Measurements from ENCODE around the gene STATH.
"Not testable (repeated sequence)": the region's sequence is repeated elsewhere in the genome, so short reads cannot be mapped to it uniquely, and the experiment has no call there.

STATH gene

DNA sequence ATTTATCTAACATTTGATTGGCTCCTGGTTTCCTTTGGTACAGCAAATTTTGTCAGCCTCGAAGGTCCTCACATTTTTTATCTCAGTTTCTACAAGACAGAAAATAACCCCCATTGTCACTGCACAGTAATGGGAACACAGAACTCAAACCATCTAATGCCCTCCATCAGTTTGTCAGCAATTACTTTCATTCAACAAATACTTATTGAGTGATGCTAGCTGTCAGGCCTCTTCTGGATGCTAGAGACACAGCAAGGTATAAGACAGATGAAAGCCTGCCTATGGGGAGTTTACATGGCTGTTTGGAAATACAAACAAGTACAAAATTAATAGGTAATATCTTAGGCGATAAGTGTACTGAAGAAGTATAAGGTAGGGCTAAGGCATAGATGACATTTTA lies 27.5 kb downstream of the STATH start:
- Histone ChIP-seq H2AFZ (ENCODE audit: low read depth, low read length, severe bottlenecking) (no peak overlapping the region), H3K9ac (ENCODE audit: low read length) (no peak overlapping the region), H3K9me3 (ENCODE audit: insufficient read depth, low read length) (no peaks in the 10 kb centered on the region), H3K79me2 (ENCODE audit: insufficient read depth, low read length) (no peaks in the 10 kb centered on the region), H3K36me3 (ENCODE audit: low read length) (no peaks in the 10 kb centered on the region), H3K27me3 (ENCODE audit: low read length) (no peaks in the 10 kb centered on the region), H3K27ac (ENCODE audit: low read depth, low read length) (no peak overlapping the region), H3K4me2 (ENCODE audit: low read depth, low read length, poor library complexity, severe bottlenecking) (no peak overlapping the region), H3K4me3 (ENCODE audit: insufficient read depth, low read length, poor library complexity, severe bottlenecking) (no peak overlapping the region), H3K9me2 (replicated peaks; ENCODE audit: insufficient read depth, low read length) (no peaks in the 10 kb centered on the region), H4K20me1 (ENCODE audit: low read depth, low read length) (no peaks in the 10 kb centered on the region), H3F3A (ENCODE audit: insufficient read depth) (no peaks in the 10 kb centered on the region)
- TF ChIP-seq, protein P1, sequence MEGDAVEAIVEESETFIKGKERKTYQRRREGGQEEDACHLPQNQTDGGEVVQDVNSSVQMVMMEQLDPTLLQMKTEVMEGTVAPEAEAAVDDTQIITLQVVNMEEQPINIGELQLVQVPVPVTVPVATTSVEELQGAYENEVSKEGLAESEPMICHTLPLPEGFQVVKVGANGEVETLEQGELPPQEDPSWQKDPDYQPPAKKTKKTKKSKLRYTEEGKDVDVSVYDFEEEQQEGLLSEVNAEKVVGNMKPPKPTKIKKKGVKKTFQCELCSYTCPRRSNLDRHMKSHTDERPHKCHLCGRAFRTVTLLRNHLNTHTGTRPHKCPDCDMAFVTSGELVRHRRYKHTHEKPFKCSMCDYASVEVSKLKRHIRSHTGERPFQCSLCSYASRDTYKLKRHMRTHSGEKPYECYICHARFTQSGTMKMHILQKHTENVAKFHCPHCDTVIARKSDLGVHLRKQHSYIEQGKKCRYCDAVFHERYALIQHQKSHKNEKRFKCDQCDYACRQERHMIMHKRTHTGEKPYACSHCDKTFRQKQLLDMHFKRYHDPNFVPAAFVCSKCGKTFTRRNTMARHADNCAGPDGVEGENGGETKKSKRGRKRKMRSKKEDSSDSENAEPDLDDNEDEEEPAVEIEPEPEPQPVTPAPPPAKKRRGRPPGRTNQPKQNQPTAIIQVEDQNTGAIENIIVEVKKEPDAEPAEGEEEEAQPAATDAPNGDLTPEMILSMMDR (IDR thresholded peaks at IDR 0.05; ENCODE audit: insufficient read depth, low read length, poor library complexity, severe bottlenecking) = no peak
- no peak for TF ChIP-seq EZH2phosphoT487 (conservative IDR thresholded peaks at IDR 0.05; ENCODE audit: low read length)

DNA sequence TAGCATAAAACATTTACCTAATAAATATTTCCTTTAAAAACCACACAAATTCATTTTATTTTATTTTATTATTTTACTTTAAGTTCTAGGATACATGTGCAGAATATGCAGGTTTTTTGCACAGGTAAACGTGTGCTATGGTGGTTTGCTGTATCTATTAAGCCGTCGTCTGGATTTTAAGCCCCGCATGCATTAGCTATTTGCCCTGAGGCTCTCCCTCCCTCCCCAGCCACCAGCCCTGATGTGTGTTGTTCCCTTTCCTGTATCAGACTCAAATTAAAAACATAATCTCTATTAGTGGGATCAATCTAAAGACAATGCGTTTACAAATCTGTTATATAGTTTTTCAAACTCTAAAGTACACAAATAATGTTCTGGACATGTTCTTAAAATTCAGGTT lies 31.2 kb downstream of the STATH start:
- Histone ChIP-seq H2AFZ (ENCODE audit: low read depth, low read length, severe bottlenecking) (no peak overlapping the region), H3K27ac (ENCODE audit: low read depth, low read length) (no peak overlapping the region), H3K27me3 (ENCODE audit: low read length) (no peaks in the 10 kb centered on the region), H4K20me1 (ENCODE audit: low read depth, low read length) (no peaks in the 10 kb centered on the region), H3K4me3 (ENCODE audit: insufficient read depth, low read length, poor library complexity, severe bottlenecking) (no peak overlapping the region), H3F3A (ENCODE audit: insufficient read depth) (no peaks in the 10 kb centered on the region), H3K9me3 (ENCODE audit: insufficient read depth, low read length) (no peaks in the 10 kb centered on the region), H3K79me2 (ENCODE audit: insufficient read depth, low read length) (no peaks in the 10 kb centered on the region), H3K9ac (ENCODE audit: low read length) (no peak overlapping the region), H3K4me2 (ENCODE audit: low read depth, low read length, poor library complexity, severe bottlenecking) (no peak overlapping the region), H3K9me2 (replicated peaks; ENCODE audit: insufficient read depth, low read length) (no peaks in the 10 kb centered on the region), H3K36me3 (ENCODE audit: low read length) (no peaks in the 10 kb centered on the region)
- no peak for TF ChIP-seq EZH2phosphoT487 (conservative IDR thresholded peaks at IDR 0.05; ENCODE audit: low read length)
- TF ChIP-seq, protein P1 (IDR thresholded peaks at IDR 0.05; ENCODE audit: insufficient read depth, low read length, poor library complexity, severe bottlenecking) = no peak

DNA sequence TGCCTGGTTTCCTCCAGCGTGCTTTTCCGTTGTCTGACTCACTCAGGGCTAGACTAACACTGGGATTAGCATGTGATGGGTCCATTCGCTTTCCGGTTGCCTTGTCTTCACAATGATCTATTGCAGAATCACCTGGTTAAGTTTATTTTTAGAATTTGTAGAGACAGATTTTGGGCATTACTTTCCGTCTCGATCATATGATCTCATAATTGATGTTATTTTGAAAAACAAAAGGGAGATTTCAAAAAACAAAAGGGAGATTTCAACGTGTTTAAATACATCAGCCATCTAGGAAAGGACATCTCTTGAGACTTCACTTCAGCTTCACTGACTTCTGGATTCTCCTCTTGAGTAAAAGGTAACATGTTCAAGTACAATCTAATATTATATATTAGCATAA lies 32.4 kb downstream of the STATH start, which contains the start of gene HTN3:
HTN3 (plus strand) TSS at position 301 of the 400 bp plus-strand sequence. CDS start 2,282 bp downstream, outside the sequence.
- not testable (repeated sequence) for H3K9ac ChIP-seq (ENCODE audit: low read length); H3K36me3 ChIP-seq (ENCODE audit: low read length); H4K20me1 ChIP-seq (ENCODE audit: low read depth, low read length); H3K9me3 ChIP-seq (ENCODE audit: insufficient read depth, low read length); H3K27me3 ChIP-seq (ENCODE audit: low read length); H3K4me3 ChIP-seq (ENCODE audit: insufficient read depth, low read length, poor library complexity, severe bottlenecking); H3K9me2 ChIP-seq (replicated peaks; ENCODE audit: insufficient read depth, low read length); H3K4me2 ChIP-seq (ENCODE audit: low read depth, low read length, poor library complexity, severe bottlenecking); H3F3A ChIP-seq (ENCODE audit: insufficient read depth); H3K79me2 ChIP-seq (ENCODE audit: insufficient read depth, low read length); H2AFZ ChIP-seq (ENCODE audit: low read depth, low read length, severe bottlenecking); H3K27ac ChIP-seq (ENCODE audit: low read depth, low read length)

DNA sequence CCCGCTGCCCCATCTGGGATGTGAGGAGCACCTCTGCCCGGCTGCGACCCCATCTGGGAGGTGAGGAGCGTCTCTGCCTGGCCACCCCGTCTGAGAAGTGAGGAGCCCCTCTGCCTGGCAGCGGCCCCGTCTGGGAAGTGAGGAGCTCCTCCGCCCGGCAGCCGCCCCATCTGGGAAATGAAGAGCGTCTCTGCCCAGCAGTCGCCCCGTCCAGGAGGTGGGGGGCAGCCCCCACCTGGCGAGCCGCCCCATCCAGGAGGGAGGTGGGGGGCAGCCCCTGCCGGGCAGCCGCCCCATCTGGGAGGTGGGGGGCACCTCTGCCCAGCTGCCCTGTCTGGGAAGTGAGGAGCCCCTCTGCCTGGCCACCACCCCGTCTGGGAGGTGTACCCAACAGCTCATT lies 41.8 kb downstream of the STATH start:
- not testable (repeated sequence) for H3K9me2 ChIP-seq (replicated peaks; ENCODE audit: insufficient read depth, low read length); H3K36me3 ChIP-seq (ENCODE audit: low read length); H3K79me2 ChIP-seq (ENCODE audit: insufficient read depth, low read length); H3F3A ChIP-seq (ENCODE audit: insufficient read depth); H3K9ac ChIP-seq (ENCODE audit: low read length); H3K27ac ChIP-seq (ENCODE audit: low read depth, low read length); H4K20me1 ChIP-seq (ENCODE audit: low read depth, low read length); H3K4me2 ChIP-seq (ENCODE audit: low read depth, low read length, poor library complexity, severe bottlenecking); H3K9me3 ChIP-seq (ENCODE audit: insufficient read depth, low read length); H3K27me3 ChIP-seq (ENCODE audit: low read length); H3K4me3 ChIP-seq (ENCODE audit: insufficient read depth, low read length, poor library complexity, severe bottlenecking); H2AFZ ChIP-seq (ENCODE audit: low read depth, low read length, severe bottlenecking)

GRCh38 chr4:70039928-70040327 lies 44.2 kb downstream of the STATH start:
- not testable (repeated sequence) for H4K20me1 ChIP-seq (ENCODE audit: low read depth, low read length); H3K79me2 ChIP-seq (ENCODE audit: insufficient read depth, low read length); H3F3A ChIP-seq (ENCODE audit: insufficient read depth); H3K27ac ChIP-seq (ENCODE audit: low read depth, low read length); H3K27me3 ChIP-seq (ENCODE audit: low read length); H3K9me3 ChIP-seq (ENCODE audit: insufficient read depth, low read length); H3K4me3 ChIP-seq (ENCODE audit: insufficient read depth, low read length, poor library complexity, severe bottlenecking); H3K36me3 ChIP-seq (ENCODE audit: low read length); H3K9me2 ChIP-seq (replicated peaks; ENCODE audit: insufficient read depth, low read length); H3K4me2 ChIP-seq (ENCODE audit: low read depth, low read length, poor library complexity, severe bottlenecking); H2AFZ ChIP-seq (ENCODE audit: low read depth, low read length, severe bottlenecking); H3K9ac ChIP-seq (ENCODE audit: low read length)
